Thymus (tissue), 11 donors: ENCODE data around the gene GNB2. TPM values are rescaled to one million over a fixed set of nuclear protein-coding genes. Genes with fewer than 3 reads are reported as not detected.
"Not testable (repeated sequence)": the region's sequence is repeated elsewhere in the genome, so short reads cannot be mapped to it uniquely, and the experiment has no call there.

Experiments used
- DNase-seq, 9 donors: peaks; one replicate each; pipeline ENCODE4 v3.0.0-alpha.2; 2013; ENCODE audit warnings: low spot score in 9 of 9, low read depth in 6 of 9, missing footprints in 1 of 9
- H3K27ac ChIP-seq, 2 donors: one replicate each; pipeline ENCODE4 v1.5.1; 2013; ENCODE audit warnings: control low read depth in 1 of 2, low read depth in 1 of 2, low read length in 1 of 2, mild to moderate bottlenecking in 1 of 2, moderate library complexity in 1 of 2
- H3K27me3 ChIP-seq, 2 donors: one replicate each; pipeline ENCODE4 v1.5.1; 2013; ENCODE audit warnings: low read length in 1 of 2; ENCODE audit not compliant: control insufficient read depth in 2 of 2, insufficient read depth in 1 of 2
- H3K36me3 ChIP-seq, 2 donors: one replicate each; pipeline ENCODE4 v1.5.1; 2013; ENCODE audit warnings: low read length in 1 of 2, mild to moderate bottlenecking in 1 of 2, moderate library complexity in 1 of 2; ENCODE audit not compliant: control insufficient read depth in 2 of 2, insufficient read depth in 2 of 2
- H3K4me1 ChIP-seq, 2 donors: one replicate each; pipeline ENCODE4 v1.5.1; 2013; ENCODE audit warnings: low read length in 2 of 2; ENCODE audit not compliant: control insufficient read depth in 2 of 2, insufficient read depth in 2 of 2
- H3K4me3 ChIP-seq, 2 donors: one replicate each; pipeline ENCODE4 v1.5.1; 2013; ENCODE audit warnings: low read length in 2 of 2, control low read depth in 1 of 2, mild to moderate bottlenecking in 1 of 2
- H3K9me3 ChIP-seq, 2 donors: one replicate each; pipeline ENCODE4 v1.5.1; 2013; ENCODE audit warnings: low read length in 1 of 2, mild to moderate bottlenecking in 1 of 2; ENCODE audit not compliant: control insufficient read depth in 2 of 2, insufficient read depth in 1 of 2
- WGBS: extraction: QIAGEN DNeasy Blood & Tissue Kit; methylation state at CpG from one replicate; pipeline ENCODE4 v1.1.7; 2013; 5-methylcytosine and 5-hydroxymethylcytosine counted together
- polyA plus RNA-seq: library from polyadenylated mRNA; stranded (reverse); fragments of 200-250 nt; gene quantifications from one replicate; pipeline ENCODE4 v1.2.3, GENCODE V29; 2013
- total RNA-seq: library from RNA; stranded (reverse); fragments of 120-200 nt; gene quantifications from one replicate; pipeline ENCODE4 v1.2.4, GENCODE V29; 2013
- donor health status: healthy.

Gene GNB2
- total and polyA plus RNA-seq, 2 donors, result 45.8 to 130 TPM

DNA sequence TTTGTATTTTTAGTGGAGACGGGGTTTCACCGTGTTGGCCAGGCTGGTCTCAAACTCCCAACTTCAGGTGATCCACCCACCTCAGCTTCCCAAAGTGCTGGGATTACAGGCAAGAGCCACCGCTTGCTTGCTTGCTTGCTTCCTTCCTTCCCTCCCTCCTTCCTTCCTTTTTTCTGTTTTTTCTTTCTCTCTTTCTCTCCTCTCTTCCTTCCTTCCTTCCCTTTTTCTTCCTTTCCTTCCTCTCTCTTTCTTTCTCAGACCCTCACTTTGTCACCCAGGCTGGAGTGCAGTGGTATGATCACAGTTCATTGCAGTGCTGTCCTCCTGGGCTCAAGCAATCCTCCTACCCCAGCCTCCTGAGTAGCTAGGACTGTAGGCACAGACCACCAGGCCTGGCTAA, 27.5 kb downstream of the GNB2 start:
- Histone ChIP-seq H3K27me3 (peaks cover 0 to 43% of the 10 kb centered on the region in 2 donors), H3K4me1 (peaks cover 4 to 10% of the 10 kb centered on the region in 2 donors)
- 92% methylated on average over 3 of the region's 3 CpGs for WGBS
- H3K9me3 ChIP-seq, H3K4me3 ChIP-seq, H3K36me3 ChIP-seq, H3K27ac ChIP-seq, DNase-seq: not testable (repeated sequence)

DNA sequence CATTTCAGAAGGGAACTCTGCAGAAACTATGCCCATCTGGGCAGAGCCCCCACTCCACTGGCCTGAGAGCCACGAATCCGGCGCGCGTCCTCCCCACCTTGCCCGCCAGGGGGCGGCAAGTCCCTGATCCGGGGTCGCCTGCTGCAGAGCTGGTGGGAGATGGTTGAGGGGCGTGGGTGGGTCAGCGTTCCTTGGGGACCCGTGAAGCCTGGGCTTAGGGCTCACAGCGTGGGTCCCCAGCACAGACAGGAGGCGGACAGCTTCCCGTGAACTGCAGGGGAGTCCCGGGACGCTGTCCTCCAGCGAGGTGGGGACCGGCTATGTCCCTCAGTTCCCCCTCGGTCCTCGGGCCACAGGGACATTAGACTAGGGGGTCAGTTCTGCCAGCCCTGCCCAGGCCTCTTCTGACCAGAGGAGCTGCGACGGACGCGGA, 31.8 kb downstream of the GNB2 start:
- peak overlapping the region; percentile 84 to 93 for H3K4me3 ChIP-seq
- no peaks in the 10 kb centered on the region for H3K9me3 ChIP-seq
- H3K27ac ChIP-seq, result peak overlapping the region; percentile 88 to 89
- peaks cover 0 to 9% of the 10 kb centered on the region in 2 donors for H3K27me3 ChIP-seq
- peaks cover 10 to 20% of the 10 kb centered on the region in 2 donors for H3K4me1 ChIP-seq
- peaks cover 0 to 15% of the 10 kb centered on the region in 2 donors for H3K36me3 ChIP-seq
- peak in 8 of 9 donors; percentile 39 to 79 (median 62) for DNase-seq
- under 1% methylated on average over 25 of the region's 25 CpGs for WGBS

DNA sequence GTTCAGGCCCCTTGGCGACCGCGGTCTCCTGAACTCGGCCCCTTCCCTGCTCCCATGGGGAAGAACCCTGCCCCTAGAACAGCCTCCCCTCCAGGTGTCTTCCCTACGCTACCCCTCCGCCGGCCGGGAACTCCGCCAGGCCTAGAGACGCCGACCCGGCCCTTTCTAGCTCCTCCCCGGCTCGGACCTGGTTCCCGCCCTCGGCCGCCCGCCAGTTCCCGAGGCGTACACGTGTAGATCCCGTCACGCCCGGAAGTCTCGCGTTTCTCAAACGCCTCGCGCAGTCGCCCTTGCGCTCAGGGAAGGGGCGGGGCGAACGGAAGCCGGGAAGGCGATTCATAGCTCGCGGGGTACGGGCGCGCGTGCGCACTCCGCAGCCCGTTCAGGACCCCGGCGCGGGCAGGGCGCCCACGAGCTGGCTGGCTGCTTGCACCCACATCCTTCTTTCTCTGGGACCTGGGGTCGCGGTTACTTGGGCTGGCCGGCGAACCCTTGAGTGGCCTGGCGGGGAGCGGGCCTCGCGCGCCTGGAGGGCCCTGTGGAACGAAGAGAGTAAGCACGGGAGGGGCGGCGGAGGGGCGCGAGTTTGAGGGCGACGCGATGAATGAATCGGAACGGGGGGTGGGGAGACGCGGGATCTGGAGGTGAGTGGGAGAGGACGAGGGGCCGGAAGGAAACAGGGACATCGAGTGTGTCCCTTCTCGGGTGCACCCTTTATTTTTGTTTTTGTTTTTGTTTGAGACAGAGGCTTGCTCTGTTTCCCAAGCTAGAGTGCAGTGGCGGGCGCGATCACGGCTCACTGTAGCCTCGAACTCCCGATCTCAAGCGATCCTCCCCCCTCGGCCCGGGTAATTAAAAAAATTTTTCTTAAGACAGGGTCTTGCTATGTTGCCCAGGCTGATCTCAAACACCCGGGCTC, 32.5 kb downstream of the GNB2 start, which contains the start of gene POP7:
Gene POP7 (plus strand): TSS at position 369 of the 919 bp plus-strand sequence. CDS start 710 bp downstream, outside the sequence.
- Histone ChIP-seq H3K36me3 (peaks cover 0 to 15% of the 10 kb centered on the region in 2 donors), H3K4me1 (peaks cover 10 to 20% of the 10 kb centered on the region in 2 donors), H3K9me3 (no peaks in the 10 kb centered on the region), H3K27me3 (peaks cover 0 to 6% of the 10 kb centered on the region in 2 donors), H3K4me3 (peak within 1 kb of the TSS; percentile 84 to 93), H3K27ac (peak within 1 kb of the TSS; percentile 88 to 89)
- peak; percentile 91 to 99 (median 97) for DNase-seq
- WGBS, result under 1% methylated on average over 86 of the region's 86 CpGs

DNA sequence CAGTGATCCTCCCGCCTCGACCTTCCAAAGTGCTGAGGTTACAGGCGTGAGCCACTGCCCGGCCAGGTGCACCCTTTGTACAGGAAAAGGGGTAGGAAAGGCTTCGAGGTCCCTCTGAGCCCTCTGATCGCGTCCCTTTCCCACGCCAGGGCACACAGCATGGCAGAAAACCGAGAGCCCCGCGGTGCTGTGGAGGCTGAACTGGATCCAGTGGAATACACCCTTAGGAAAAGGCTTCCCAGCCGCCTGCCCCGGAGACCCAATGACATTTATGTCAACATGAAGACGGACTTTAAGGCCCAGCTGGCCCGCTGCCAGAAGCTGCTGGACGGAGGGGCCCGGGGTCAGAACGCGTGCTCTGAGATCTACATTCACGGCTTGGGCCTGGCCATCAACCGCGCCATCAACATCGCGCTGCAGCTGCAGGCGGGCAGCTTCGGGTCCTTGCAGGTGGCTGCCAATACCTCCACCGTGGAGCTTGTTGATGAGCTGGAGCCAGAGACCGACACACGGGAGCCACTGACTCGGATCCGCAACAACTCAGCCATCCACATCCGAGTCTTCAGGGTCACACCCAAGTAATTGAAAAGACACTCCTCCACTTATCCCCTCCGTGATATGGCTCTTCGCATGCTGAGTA, 33.3 kb downstream of the GNB2 start:
- 65% methylated on average over 34 of the region's 34 CpGs for WGBS
- H3K27me3 ChIP-seq, result no peaks in the 10 kb centered on the region
- peaks cover 0 to 15% of the 10 kb centered on the region in 2 donors for H3K36me3 ChIP-seq
- peak overlapping the region in 1 of 2 donors; percentile 5 for H3K27ac ChIP-seq
- H3K4me1 ChIP-seq, result peaks cover 10 to 20% of the 10 kb centered on the region in 2 donors
- H3K4me3 ChIP-seq, result peak overlapping the region; percentile 84 to 93
- DNase-seq, result no peak
- H3K9me3 ChIP-seq, result no peaks in the 10 kb centered on the region

DNA sequence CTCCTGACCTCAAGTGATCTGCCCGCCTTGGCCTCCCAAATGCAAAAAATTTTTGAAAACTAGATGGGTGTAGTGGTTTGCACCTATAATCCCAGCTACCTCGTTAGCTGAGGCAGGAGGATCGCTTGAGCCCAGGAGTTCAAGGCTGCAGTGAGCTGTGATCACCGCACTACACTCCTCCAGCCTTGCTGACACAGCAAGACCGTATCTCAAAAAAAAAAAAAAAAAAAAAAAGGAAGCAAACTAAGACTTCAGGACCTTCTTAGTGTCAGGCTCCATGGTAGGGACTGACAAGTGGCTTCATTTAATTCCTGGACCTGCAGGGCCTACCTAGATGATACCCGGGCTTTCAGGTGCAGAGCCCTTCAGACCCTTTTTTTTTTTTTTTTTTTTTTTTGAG, 34.9 kb downstream of the GNB2 start:
- H3K4me1 ChIP-seq, result peaks cover 10 to 20% of the 10 kb centered on the region in 2 donors
- no peaks in the 10 kb centered on the region for H3K27me3 ChIP-seq
- no peak overlapping the region for H3K27ac ChIP-seq
- H3K4me3 ChIP-seq, result no peak overlapping the region
- H3K9me3 ChIP-seq, result no peaks in the 10 kb centered on the region
- WGBS, result 98% methylated on average over 6 of the region's 6 CpGs
- DNase-seq, result no peak
- peaks cover 0 to 15% of the 10 kb centered on the region in 2 donors for H3K36me3 ChIP-seq

DNA sequence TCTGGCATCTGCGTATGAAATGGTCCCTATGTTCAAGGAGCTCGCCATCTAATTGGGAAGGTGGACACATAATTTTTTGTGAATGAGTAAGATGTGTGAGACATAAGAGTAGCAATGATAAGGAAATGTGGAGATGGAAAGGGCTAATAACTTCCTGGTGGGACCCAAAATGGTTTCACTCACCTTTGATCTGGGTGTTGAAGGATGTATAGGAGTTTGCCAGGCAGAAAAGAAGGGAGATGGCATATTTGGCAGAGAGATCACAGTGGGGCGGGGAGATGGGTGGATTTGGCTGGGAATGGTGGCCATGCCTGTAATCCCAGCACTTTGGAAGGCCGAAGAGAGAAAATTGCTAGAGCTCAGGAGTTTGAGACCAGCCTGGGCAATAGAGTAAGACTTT, 36.9 kb downstream of the GNB2 start:
- no peaks in the 10 kb centered on the region for H3K27me3 ChIP-seq
- WGBS, result 99% methylated on average over 4 of the region's 4 CpGs
- H3K9me3 ChIP-seq, result no peaks in the 10 kb centered on the region
- no peak for DNase-seq
- H3K4me1 ChIP-seq, result peaks cover 5 to 13% of the 10 kb centered on the region in 2 donors
- H3K4me3 ChIP-seq, result no peak overlapping the region
- H3K27ac ChIP-seq, result no peak overlapping the region
- H3K36me3 ChIP-seq, result peaks cover 0 to 15% of the 10 kb centered on the region in 2 donors

DNA sequence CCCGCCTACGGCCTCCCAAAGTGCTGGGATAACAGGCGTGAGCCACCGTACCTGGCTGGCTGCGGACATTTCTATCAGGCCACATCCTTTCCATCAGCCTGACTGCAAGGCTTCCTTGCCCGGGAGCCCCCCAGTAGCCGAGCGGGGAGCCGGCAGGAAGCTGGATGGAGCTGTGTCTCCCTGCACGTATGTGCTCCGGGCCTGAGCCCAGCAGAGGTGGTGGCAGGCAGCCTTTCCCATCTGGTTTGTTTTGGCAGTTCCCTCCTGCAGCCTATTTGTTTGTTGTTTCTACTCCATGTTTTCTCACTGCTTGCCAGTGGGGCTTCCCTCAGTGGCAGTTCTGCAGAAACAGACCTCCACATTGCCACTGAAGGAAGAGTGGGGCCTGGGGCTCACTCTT, 37.8 kb downstream of the GNB2 start:
- H3K9me3 ChIP-seq, result no peaks in the 10 kb centered on the region
- peaks cover 5 to 9% of the 10 kb centered on the region in 2 donors for H3K4me1 ChIP-seq
- peaks cover 0 to 15% of the 10 kb centered on the region in 2 donors for H3K36me3 ChIP-seq
- H3K4me3 ChIP-seq, result no peak overlapping the region
- no peak for DNase-seq
- WGBS, result 97% methylated on average over 11 of the region's 11 CpGs
- H3K27me3 ChIP-seq, result peaks cover 0 to 1% of the 10 kb centered on the region in 2 donors
- no peak overlapping the region for H3K27ac ChIP-seq

DNA sequence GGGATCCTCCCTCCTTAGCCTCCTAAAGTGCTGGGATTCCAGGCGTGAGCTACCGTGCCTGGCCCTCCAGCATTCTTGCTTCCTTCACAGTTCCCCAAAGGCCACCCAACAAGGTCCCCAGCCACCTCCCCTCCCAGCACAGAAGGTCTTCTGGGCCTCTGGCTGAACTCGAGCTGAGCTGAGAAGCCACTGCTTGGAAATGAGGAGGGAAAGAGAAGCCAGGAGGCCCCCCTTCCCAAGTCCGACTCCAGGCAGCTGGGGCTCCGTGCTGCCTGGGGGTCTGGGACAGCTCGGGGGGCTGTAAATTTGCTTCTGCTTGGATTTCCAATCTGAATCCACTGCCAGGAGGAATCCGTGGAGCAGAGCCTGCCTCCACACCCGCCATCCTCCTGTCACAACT, 41.2 kb downstream of the GNB2 start:
- Histone ChIP-seq H3K27me3 (peaks cover 10 to 18% of the 10 kb centered on the region in 2 donors), H3K27ac (no peak overlapping the region), H3K4me1 (no peaks in the 10 kb centered on the region), H3K36me3 (no peaks in the 10 kb centered on the region), H3K4me3 (no peak overlapping the region), H3K9me3 (peaks cover 1 to 14% of the 10 kb centered on the region in 2 donors)
- DNase-seq, result no peak
- WGBS, result 87% methylated on average over 8 of the region's 8 CpGs

DNA sequence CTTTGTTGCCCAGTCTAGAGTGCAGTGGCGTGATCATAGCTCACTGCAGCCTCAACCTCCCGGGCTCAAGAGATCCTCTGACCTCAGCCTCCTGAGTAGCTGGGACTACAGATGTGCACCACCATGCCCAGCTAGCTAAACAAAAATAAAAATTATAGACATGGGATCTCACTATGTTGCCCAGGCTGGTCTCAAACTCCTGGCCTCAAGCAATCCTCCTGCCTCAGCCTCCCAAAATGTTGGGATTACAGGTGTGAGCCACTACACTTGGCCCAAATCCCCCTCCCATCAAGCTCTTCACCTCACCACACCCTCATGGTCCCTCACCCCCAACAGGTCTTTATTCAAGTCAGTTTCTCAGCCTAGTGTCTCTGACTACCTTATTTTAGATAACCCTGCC, 43.5 kb downstream of the GNB2 start:
- H3K27me3 ChIP-seq, result peaks cover 28 to 41% of the 10 kb centered on the region in 2 donors
- not testable (repeated sequence) for H3K4me3 ChIP-seq, H3K27ac ChIP-seq, H3K4me1 ChIP-seq, H3K36me3 ChIP-seq, DNase-seq
- 95% methylated on average over 2 of the region's 2 CpGs for whole genome bisulfite sequencing
- H3K9me3 ChIP-seq, result peaks cover 1 to 14% of the 10 kb centered on the region in 2 donors
